Measurements from ENCODE around the gene TMEM63B.

DNA sequence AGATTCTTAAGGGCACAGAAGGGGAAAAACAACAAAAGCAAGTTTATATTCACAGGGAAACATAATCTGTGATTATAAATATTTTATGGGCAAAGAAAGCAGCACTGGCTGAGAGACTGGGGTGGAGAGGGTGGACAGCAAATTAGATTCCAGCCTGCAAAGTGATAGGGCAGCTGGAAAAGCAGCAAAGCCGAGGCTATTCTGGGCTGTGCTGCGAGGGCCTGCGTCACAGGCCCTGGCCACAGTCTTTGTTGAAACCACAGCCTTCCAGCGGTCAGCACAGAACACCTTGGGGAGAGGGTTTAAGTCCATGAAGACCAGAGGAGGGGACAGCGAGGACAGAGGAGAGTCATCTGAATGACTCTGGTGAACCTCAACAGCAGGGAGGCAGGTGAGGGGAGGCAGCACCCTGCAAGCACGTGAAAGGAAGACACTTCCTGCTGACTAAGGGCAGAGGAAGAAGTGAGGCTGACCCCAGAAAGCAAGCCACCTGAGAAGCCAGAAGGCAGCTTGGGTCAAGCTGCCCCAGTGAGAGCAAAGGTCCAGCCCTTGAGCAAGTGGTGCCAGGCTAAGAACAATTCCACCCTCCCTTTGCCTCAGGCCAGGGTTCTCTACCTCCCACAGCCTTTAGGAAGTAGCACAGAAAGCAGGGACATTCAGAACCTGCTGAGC lies 17.2 kb upstream of the TMEM63B start:
- TF ChIP-seq CTCF (IDR thresholded peaks at IDR 0.05) (no peak), POLR2A (IDR thresholded peaks at IDR 0.05) (no peak)

Data from heart left ventricle (tissue), 13 donors.